CD14-positive monocyte (primary cell): ENCODE data around the gene PCDHB3. TPM values are rescaled to one million over a fixed set of nuclear protein-coding genes. Genes with fewer than 3 reads are reported as not detected.
"Not testable (repeated sequence)": the region's sequence is repeated elsewhere in the genome, so short reads cannot be mapped to it uniquely, and the experiment has no call there.

ENCODE experiments used
- DNase-seq, 3 donors: peaks; one replicate each; pipeline ENCODE4 v3.0.0-alpha.2; 2011 to 2022
- H2AFZ ChIP-seq: 2 replicates; pipeline ENCODE4 v1.6.0; 2012; ENCODE audit warnings: mild to moderate bottlenecking, low read depth, low read length, inconsistent platforms; ENCODE audit not compliant: insufficient read depth, poor library complexity, severe bottlenecking
- H3K27ac ChIP-seq, 2 donors: 1 replicate in 1 of 2; 2 replicates in 1 of 2; pipeline ENCODE4 v1.5.1; 2012 to 2013; ENCODE audit warnings: low read length in 2 of 2, control low read depth in 1 of 2, inconsistent platforms in 1 of 2, low read depth in 1 of 2, mild to moderate bottlenecking in 1 of 2
- H3K27me3 ChIP-seq, 2 donors: one replicate each; pipeline versions ENCODE4 v1.6.0 to v1.6.1; 2011 to 2013; ENCODE audit warnings: low read length in 2 of 2; ENCODE audit not compliant: control insufficient read depth in 2 of 2, insufficient read depth in 2 of 2
- H3K36me3 ChIP-seq, 2 donors: replicated peaks in 1 of 2; 1 replicate in 1 of 2; 2 replicates in 1 of 2; pipeline versions ENCODE4 v1.5.1 to v1.6.1; 2012 to 2013; ENCODE audit warnings: low read length in 2 of 2, control low read depth in 1 of 2, inconsistent platforms in 1 of 2, mild to moderate bottlenecking in 1 of 2; ENCODE audit not compliant: insufficient read depth in 2 of 2, control insufficient read depth in 1 of 2
- H3K4me1 ChIP-seq, 2 donors: 1 replicate in 1 of 2; 2 replicates in 1 of 2; pipeline versions ENCODE4 v1.5.1 to v1.6.1; 2012 to 2013; ENCODE audit warnings: low read length in 2 of 2, control low read depth in 1 of 2, inconsistent platforms in 1 of 2, mild to moderate bottlenecking in 1 of 2, moderate library complexity in 1 of 2; ENCODE audit not compliant: insufficient read depth in 2 of 2, control insufficient read depth in 1 of 2
- H3K4me2 ChIP-seq: replicated peaks from 2 replicates; pipeline ENCODE3; 2012; ENCODE audit warnings: low read length, moderate library complexity, mild to moderate bottlenecking; ENCODE audit not compliant: poor library complexity, severe bottlenecking; ENCODE audit errors: extremely low read depth
- H3K4me3 ChIP-seq, 3 experiments: fragments of 200-600 bp in 1 of 3; sonication (generic) in 1 of 3; replicated peaks in 1 of 3; 1 replicate in 2 of 3; 2 replicates in 1 of 3; pipeline ENCODE4 v1.5.1; 2011 to 2013; ENCODE audit warnings: low read length in 3 of 3, mild to moderate bottlenecking in 3 of 3, control low read depth in 2 of 3, low read depth in 2 of 3, inconsistent platforms in 1 of 3, moderate library complexity in 1 of 3
- H3K79me2 ChIP-seq: 2 replicates; pipeline ENCODE4 v1.6.0; 2012; ENCODE audit warnings: mild to moderate bottlenecking, control low read depth, inconsistent platforms, low read length, moderate library complexity; ENCODE audit not compliant: insufficient read depth
- H3K9ac ChIP-seq: 2 replicates; pipeline ENCODE4 v1.6.0; 2017; ENCODE audit warnings: low read length, mild to moderate bottlenecking; ENCODE audit not compliant: insufficient read depth, poor library complexity, severe bottlenecking
- H3K9me3 ChIP-seq, 2 donors: replicated peaks in 1 of 2; 1 replicate in 1 of 2; 2 replicates in 1 of 2; pipeline versions ENCODE4 v1.5.1 to v1.6.1; 2012 to 2013; ENCODE audit warnings: low read length in 2 of 2, control low read depth in 1 of 2; ENCODE audit not compliant: control insufficient read depth in 1 of 2, insufficient read depth in 1 of 2
- H4K20me1 ChIP-seq: 2 replicates; pipeline ENCODE4 v1.6.0; 2012; ENCODE audit warnings: mild to moderate bottlenecking, low read length, control low read depth, moderate library complexity; ENCODE audit not compliant: insufficient read depth
- H3K27ac Mint-ChIP-seq, 7 donors: one replicate each; pipeline ENCODE4 v1.8.0; 2020; ENCODE audit warnings: mild to moderate bottlenecking in 7 of 7, mixed read lengths in 7 of 7, moderate library complexity in 6 of 7, inconsistent platforms in 2 of 7
- H3K27me3 Mint-ChIP-seq, 3 donors: one replicate each; pipeline ENCODE4 v1.8.0; 2021 to 2022; ENCODE audit warnings: low read depth in 3 of 3, mild to moderate bottlenecking in 3 of 3, mixed read lengths in 3 of 3, moderate library complexity in 3 of 3, inconsistent platforms in 1 of 3
- H3K36me3 Mint-ChIP-seq, 2 donors: one replicate each; pipeline ENCODE4 v1.8.0; 2020; ENCODE audit warnings: mixed read lengths in 2 of 2, inconsistent platforms in 1 of 2, mild to moderate bottlenecking in 1 of 2
- H3K4me1 Mint-ChIP-seq: one replicate; pipeline ENCODE4 v1.8.0; 2020; ENCODE audit warnings: mild to moderate bottlenecking, mixed read lengths
- H3K4me3 Mint-ChIP-seq, 2 donors: one replicate each; pipeline ENCODE4 v1.8.0; 2020; ENCODE audit warnings: mild to moderate bottlenecking in 2 of 2, mixed read lengths in 2 of 2, moderate library complexity in 1 of 2
- H3K9me3 Mint-ChIP-seq, 7 donors: one replicate each; pipeline ENCODE4 v1.8.0; 2020 to 2022; ENCODE audit warnings: mixed read lengths in 7 of 7, mild to moderate bottlenecking in 6 of 7, moderate library complexity in 6 of 7, inconsistent platforms in 2 of 7
- WGBS: methylation state at CpG from one replicate; pipeline ENCODE4 v1.1.5; 2013; ENCODE audit warnings: missing lambda C conversion rate; ENCODE audit not compliant: insufficient coverage; 5-methylcytosine and 5-hydroxymethylcytosine counted together
- intact Hi-C, 2 donors: fragments of 100-400 bp; cut with micrococcal nuclease; formaldehyde crosslinking; loops; one replicate each; pipeline versions ENCODE4 v1.15.0 to v1.15.1; 2023
- polyA plus RNA-seq, 3 donors: library from polyadenylated mRNA; depleted of rRNA in 1 of 3; unstranded in 2 of 3; stranded (reverse) in 1 of 3; fragments of 300-500 nt in 2 of 3; fragments of >200 nt in 1 of 3; fragmentation: Illumina TruSeq in 2 of 3; gene quantifications; 1 replicate in 2 of 3; 2 replicates in 1 of 3; pipeline ENCODE4 v1.2.3, GENCODE V29; 2012 to 2021
- TF ChIP-seq, protein P1 (sequence below): fragments of 200-600 bp; IDR thresholded peaks from one replicate; pipeline ENCODE4 v1.8.0; 2022; ENCODE audit warnings: antibody characterized with exemption, mild to moderate bottlenecking

The PCDHB3 gene
- polyA plus RNA-seq, 3 donors, result not detected

GRCh38 chr5:141135718-141136266 is 35.5 kb downstream of the PCDHB3 start:
- no peak overlapping the region for H3K4me3 Mint-ChIP-seq
- H2AFZ ChIP-seq, result no peak overlapping the region
- H3K4me1 Mint-ChIP-seq, result no peaks in the 10 kb centered on the region
- peaks cover 27 to 44% (median 36%) of the 10 kb centered on the region in 7 donors for H3K9me3 Mint-ChIP-seq
- peaks cover 1 to 19% (median 3%) of the 10 kb centered on the region in 3 donors for H3K27me3 Mint-ChIP-seq
- DNase-seq, result no peak
- no peaks in the 10 kb centered on the region for H4K20me1 ChIP-seq
- no peak overlapping the region for H3K4me3 ChIP-seq
- H3K4me2 ChIP-seq, result no peak overlapping the region
- no peaks in the 10 kb centered on the region for H3K36me3 Mint-ChIP-seq
- H3K36me3 ChIP-seq, result no peaks in the 10 kb centered on the region
- H3K9ac ChIP-seq, result no peak overlapping the region
- TF ChIP-seq, protein P1, sequence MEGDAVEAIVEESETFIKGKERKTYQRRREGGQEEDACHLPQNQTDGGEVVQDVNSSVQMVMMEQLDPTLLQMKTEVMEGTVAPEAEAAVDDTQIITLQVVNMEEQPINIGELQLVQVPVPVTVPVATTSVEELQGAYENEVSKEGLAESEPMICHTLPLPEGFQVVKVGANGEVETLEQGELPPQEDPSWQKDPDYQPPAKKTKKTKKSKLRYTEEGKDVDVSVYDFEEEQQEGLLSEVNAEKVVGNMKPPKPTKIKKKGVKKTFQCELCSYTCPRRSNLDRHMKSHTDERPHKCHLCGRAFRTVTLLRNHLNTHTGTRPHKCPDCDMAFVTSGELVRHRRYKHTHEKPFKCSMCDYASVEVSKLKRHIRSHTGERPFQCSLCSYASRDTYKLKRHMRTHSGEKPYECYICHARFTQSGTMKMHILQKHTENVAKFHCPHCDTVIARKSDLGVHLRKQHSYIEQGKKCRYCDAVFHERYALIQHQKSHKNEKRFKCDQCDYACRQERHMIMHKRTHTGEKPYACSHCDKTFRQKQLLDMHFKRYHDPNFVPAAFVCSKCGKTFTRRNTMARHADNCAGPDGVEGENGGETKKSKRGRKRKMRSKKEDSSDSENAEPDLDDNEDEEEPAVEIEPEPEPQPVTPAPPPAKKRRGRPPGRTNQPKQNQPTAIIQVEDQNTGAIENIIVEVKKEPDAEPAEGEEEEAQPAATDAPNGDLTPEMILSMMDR, result no peak
- no peaks in the 10 kb centered on the region for H3K79me2 ChIP-seq
- intact Hi-C loops, result no loop called here
- peaks cover 26 to 28% of the 10 kb centered on the region in 2 donors for H3K9me3 ChIP-seq
- H3K27ac Mint-ChIP-seq, result no peak overlapping the region
- H3K27ac ChIP-seq, result no peak overlapping the region
- peaks cover 0 to 6% of the 10 kb centered on the region in 2 donors for H3K27me3 ChIP-seq
- no peaks in the 10 kb centered on the region for H3K4me1 ChIP-seq
- 43% methylated on average over 10 of the region's 19 CpGs for WGBS

DNA sequence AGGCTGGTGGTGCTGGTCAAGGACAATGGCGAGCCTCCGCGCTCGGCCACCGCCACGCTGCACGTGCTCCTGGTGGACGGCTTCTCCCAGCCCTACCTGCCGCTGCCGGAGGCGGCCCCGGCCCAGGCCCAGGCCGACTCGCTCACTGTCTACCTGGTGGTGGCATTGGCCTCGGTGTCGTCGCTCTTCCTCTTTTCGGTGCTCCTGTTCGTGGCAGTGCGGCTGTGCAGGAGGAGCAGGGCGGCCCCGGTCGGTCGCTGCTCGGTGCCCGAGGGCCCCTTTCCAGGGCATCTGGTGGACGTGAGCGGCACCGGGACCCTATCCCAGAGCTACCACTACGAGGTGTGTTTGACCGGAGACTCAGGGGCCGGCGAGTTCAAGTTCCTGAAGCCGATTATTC is 37.1 kb downstream of the PCDHB3 start:
- H4K20me1 ChIP-seq, H3K4me1 ChIP-seq, DNase-seq, H3K27me3 ChIP-seq, H3K4me3 Mint-ChIP-seq, H3K9ac ChIP-seq, intact Hi-C loops, H3K4me3 ChIP-seq, H3K4me2 ChIP-seq, H3K27ac ChIP-seq, H3K36me3 ChIP-seq, H3K79me2 ChIP-seq, H3K4me1 Mint-ChIP-seq, H3K36me3 Mint-ChIP-seq, H2AFZ ChIP-seq: not testable (repeated sequence)
- H3K27ac Mint-ChIP-seq, result peak overlapping the region in 1 of 7 donors; percentile 41
- 47% methylated on average over 27 of the region's 34 CpGs for WGBS
- H3K9me3 Mint-ChIP-seq, result peaks cover 23 to 45% (median 36%) of the 10 kb centered on the region in 7 donors
- H3K27me3 Mint-ChIP-seq, result peaks cover 1 to 19% (median 3%) of the 10 kb centered on the region in 3 donors
- H3K9me3 ChIP-seq, result peaks cover 28% of the 10 kb centered on the region in 2 donors
